GM08714 (cell line): ENCODE measurements around the gene RBMX.

Experiments
- H3K4me3 ChIP-seq: fragments of 200-500 bp; sonication (Bioruptor generic); 2 replicates; pipeline ENCODE4 v1.5.1; 2014; ENCODE audit warnings: mild to moderate bottlenecking, low read length, inconsistent platforms
- ZNF274 ChIP-seq: IDR thresholded peaks from 2 replicates; pipeline ENCODE4 v1.6.1; 2012; ENCODE audit warnings: mild to moderate bottlenecking, low read depth, low read length

The RBMX gene

GRCh38 chrX:136829413-136829812, 51.1 kb downstream of the RBMX start:
- H3K4me3 ChIP-seq, result no peak overlapping the region

GRCh38 chrX:136828830-136829229, 51.7 kb downstream of the RBMX start:
- no peak overlapping the region for H3K4me3 ChIP-seq
- TF ChIP-seq ZNF274, result no peak

More at GRCh38 chrX:136829413-136829812, 51.1 kb downstream of the RBMX start:
- TF ChIP-seq ZNF274, result no peak

GRCh38 chrX:136827026-136827425, 53.5 kb downstream of the RBMX start:
- H3K4me3 ChIP-seq, result no peak overlapping the region
- no peak for TF ChIP-seq ZNF274

GRCh38 chrX:136825771-136826170, 54.8 kb downstream of the RBMX start:
- TF ChIP-seq ZNF274, result no peak
- no peak overlapping the region for H3K4me3 ChIP-seq
